ENCODE data around the gene GPR68.

The GPR68 gene

GRCh38 chr14:91225025-91225424 lies 19.5 kb downstream of the GPR68 start:
- no peak for TF ChIP-seq CTCF (conservative IDR thresholded peaks at IDR 0.05; ENCODE audit: low read depth, low read length)
- no peak for DNase-seq (ENCODE audit: low read depth)
- H3K4me3 ChIP-seq (ENCODE audit: low read length) = no peak overlapping the region

- DNase-seq (ENCODE audit: low read depth) = no peak
- H3K4me3 ChIP-seq (ENCODE audit: low read length) = no peak overlapping the region
- TF ChIP-seq CTCF (conservative IDR thresholded peaks at IDR 0.05; ENCODE audit: low read depth, low read length) = no peak
Observed at GRCh38 chr14:91223028-91223783, 21.3 kb downstream of the GPR68 start.

GRCh38 chr14:91221270-91221669 lies 23.2 kb downstream of the GPR68 start:
- DNase-seq (ENCODE audit: low read depth) = no peak
- TF ChIP-seq CTCF (conservative IDR thresholded peaks at IDR 0.05; ENCODE audit: low read depth, low read length) = no peak
- no peak overlapping the region for H3K4me3 ChIP-seq (ENCODE audit: low read length)

GRCh38 chr14:91220581-91221000 lies 23.9 kb downstream of the GPR68 start:
- no peak for DNase-seq (ENCODE audit: low read depth)
- H3K4me3 ChIP-seq (ENCODE audit: low read length) = no peak overlapping the region
- no peak for TF ChIP-seq CTCF (conservative IDR thresholded peaks at IDR 0.05; ENCODE audit: low read depth, low read length)

- TF ChIP-seq CTCF (conservative IDR thresholded peaks at IDR 0.05; ENCODE audit: low read depth, low read length) = no peak
Observed at GRCh38 chr14:91219517-91220389, 24.8 kb downstream of the GPR68 start.

GRCh38 chr14:91218014-91218413 lies 26.5 kb downstream of the GPR68 start:
- no peak for DNase-seq (ENCODE audit: low read depth)
- no peak for TF ChIP-seq CTCF (conservative IDR thresholded peaks at IDR 0.05; ENCODE audit: low read depth, low read length)
- no peak overlapping the region for H3K4me3 ChIP-seq (ENCODE audit: low read length)

More at GRCh38 chr14:91219517-91220389, 24.8 kb downstream of the GPR68 start:
- DNase-seq (ENCODE audit: low read depth) = no peak
- H3K4me3 ChIP-seq (ENCODE audit: low read length) = no peak overlapping the region
